ENCODE data around the gene ADH1B. TPM values are rescaled to one million over a fixed set of nuclear protein-coding genes. Genes with fewer than 3 reads are reported as not detected.

The ADH1B gene
- total and polyA plus RNA-seq, 2 experiments from 2014 or later, result not detected

DNA sequence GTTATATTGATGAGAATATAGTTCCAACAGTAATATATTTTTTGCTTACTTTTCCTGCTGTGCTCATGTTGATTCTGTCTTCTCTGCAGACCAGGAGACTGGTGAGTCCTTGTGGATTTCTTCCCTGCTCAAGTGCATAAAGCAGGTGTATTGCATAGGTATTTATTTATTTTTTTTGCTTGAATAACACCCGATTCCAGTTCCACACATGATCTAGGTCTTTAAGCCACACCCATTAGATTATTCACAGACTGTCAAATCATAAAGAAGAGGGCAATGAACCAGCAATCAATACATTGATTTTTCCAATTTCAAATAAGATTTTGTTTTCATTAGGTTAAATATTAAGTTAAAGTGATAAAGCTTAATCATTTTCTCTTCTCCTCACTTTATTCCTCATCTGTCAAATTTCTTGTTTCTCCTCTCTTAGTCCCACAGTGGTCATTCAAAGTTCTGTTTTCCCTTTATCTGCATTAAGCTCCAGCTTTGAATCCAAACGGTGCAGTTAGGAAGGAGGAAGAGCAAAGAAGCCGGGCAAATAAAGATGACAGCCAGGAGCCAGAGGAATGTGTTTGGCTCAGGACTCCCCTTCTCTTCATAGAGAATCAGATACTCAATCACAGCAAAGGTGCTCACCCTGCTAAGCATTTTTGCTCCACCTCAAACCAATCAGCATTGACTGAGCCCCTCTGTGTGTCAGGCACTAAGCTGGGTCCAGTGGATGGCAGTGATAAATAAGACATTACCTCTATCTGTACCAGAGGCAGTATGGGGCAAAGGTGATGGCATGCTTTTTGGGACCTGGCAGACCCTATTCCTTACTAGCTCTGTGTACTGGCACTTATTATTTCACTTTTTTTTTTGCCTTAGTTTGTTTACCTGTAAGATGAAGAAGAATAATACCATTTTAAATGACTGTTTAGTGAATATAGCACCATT is 30.1 kb downstream of the ADH1B start, which contains the start of gene ADH1A:
ADH1A (minus strand) TSS at position 138 of the 939 bp plus-strand sequence; CDS start at position 67, 71 bp downstream.
- no peaks in the 10 kb centered on the region for H3K4me1 Mint-ChIP-seq
- H3K27ac Mint-ChIP-seq, result no peak within 1 kb of the TSS
- H3K27me3 Mint-ChIP-seq (ENCODE audit: insufficient read depth, low read depth, poor library complexity), result peaks cover 1% of the 10 kb centered on the region
- ATAC-seq (no peak), DNase-seq (ENCODE audit: low spot score) (no peak)
- Histone ChIP-seq H2AFZ (no peak within 1 kb of the TSS), H3K79me2 (replicated peaks; ENCODE audit: insufficient read depth) (no peaks in the 10 kb centered on the region), H3K9me2 (ENCODE audit: insufficient read depth) (peaks cover 12% of the 10 kb centered on the region), H4K20me1 (replicated peaks; ENCODE audit: insufficient read depth) (no peaks in the 10 kb centered on the region), H3K27ac (ENCODE audit: low read depth) (no peak within 1 kb of the TSS), H3K4me3 (no peak within 1 kb of the TSS), H3K27me3 (ENCODE audit: insufficient read depth) (no peaks in the 10 kb centered on the region), H3F3A (replicated peaks; ENCODE audit: low read depth) (no peaks in the 10 kb centered on the region), H3K4me1 (ENCODE audit: insufficient read depth) (no peaks in the 10 kb centered on the region), H3K4me2 (no peak within 1 kb of the TSS), H3K36me3 (ENCODE audit: insufficient read depth) (no peaks in the 10 kb centered on the region)
- TF ChIP-seq ZNF114 (CRISPR knock-in tag; IDR thresholded peaks at IDR 0.05) (no peak), CREB1 (CRISPR knock-in tag; IDR thresholded peaks at IDR 0.05; ENCODE audit: low read depth) (no peak), EZH2phosphoT487 (IDR thresholded peaks at IDR 0.05; ENCODE audit: unreplicated experiment) (no peak), EZH2 (IDR thresholded peaks at IDR 0.05; ENCODE audit: low read depth, unreplicated experiment) (no peak), POLR2AphosphoS5 (IDR thresholded peaks at IDR 0.05; ENCODE audit: low read depth) (no peak), ZNF331 (CRISPR knock-in tag; IDR thresholded peaks at IDR 0.05; ENCODE audit: low read depth) (no peak), STAT1 (IDR thresholded peaks at IDR 0.05; ENCODE audit: unreplicated experiment) (no peak), NANOG (IDR thresholded peaks at IDR 0.05; ENCODE audit: borderline replicate concordance) (no peak), JUNB (IDR thresholded peaks at IDR 0.05; ENCODE audit: unreplicated experiment) (no peak)
- TF ChIP-seq, protein P1, sequence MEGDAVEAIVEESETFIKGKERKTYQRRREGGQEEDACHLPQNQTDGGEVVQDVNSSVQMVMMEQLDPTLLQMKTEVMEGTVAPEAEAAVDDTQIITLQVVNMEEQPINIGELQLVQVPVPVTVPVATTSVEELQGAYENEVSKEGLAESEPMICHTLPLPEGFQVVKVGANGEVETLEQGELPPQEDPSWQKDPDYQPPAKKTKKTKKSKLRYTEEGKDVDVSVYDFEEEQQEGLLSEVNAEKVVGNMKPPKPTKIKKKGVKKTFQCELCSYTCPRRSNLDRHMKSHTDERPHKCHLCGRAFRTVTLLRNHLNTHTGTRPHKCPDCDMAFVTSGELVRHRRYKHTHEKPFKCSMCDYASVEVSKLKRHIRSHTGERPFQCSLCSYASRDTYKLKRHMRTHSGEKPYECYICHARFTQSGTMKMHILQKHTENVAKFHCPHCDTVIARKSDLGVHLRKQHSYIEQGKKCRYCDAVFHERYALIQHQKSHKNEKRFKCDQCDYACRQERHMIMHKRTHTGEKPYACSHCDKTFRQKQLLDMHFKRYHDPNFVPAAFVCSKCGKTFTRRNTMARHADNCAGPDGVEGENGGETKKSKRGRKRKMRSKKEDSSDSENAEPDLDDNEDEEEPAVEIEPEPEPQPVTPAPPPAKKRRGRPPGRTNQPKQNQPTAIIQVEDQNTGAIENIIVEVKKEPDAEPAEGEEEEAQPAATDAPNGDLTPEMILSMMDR (conservative IDR thresholded peaks at IDR 0.05; ENCODE audit: low read depth in 2 of 2), result no peak
- TF ChIP-seq, protein P2, sequence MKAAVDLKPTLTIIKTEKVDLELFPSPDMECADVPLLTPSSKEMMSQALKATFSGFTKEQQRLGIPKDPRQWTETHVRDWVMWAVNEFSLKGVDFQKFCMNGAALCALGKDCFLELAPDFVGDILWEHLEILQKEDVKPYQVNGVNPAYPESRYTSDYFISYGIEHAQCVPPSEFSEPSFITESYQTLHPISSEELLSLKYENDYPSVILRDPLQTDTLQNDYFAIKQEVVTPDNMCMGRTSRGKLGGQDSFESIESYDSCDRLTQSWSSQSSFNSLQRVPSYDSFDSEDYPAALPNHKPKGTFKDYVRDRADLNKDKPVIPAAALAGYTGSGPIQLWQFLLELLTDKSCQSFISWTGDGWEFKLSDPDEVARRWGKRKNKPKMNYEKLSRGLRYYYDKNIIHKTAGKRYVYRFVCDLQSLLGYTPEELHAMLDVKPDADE (IDR thresholded peaks at IDR 0.05), result no peak
- TF ChIP-seq, protein P3, sequence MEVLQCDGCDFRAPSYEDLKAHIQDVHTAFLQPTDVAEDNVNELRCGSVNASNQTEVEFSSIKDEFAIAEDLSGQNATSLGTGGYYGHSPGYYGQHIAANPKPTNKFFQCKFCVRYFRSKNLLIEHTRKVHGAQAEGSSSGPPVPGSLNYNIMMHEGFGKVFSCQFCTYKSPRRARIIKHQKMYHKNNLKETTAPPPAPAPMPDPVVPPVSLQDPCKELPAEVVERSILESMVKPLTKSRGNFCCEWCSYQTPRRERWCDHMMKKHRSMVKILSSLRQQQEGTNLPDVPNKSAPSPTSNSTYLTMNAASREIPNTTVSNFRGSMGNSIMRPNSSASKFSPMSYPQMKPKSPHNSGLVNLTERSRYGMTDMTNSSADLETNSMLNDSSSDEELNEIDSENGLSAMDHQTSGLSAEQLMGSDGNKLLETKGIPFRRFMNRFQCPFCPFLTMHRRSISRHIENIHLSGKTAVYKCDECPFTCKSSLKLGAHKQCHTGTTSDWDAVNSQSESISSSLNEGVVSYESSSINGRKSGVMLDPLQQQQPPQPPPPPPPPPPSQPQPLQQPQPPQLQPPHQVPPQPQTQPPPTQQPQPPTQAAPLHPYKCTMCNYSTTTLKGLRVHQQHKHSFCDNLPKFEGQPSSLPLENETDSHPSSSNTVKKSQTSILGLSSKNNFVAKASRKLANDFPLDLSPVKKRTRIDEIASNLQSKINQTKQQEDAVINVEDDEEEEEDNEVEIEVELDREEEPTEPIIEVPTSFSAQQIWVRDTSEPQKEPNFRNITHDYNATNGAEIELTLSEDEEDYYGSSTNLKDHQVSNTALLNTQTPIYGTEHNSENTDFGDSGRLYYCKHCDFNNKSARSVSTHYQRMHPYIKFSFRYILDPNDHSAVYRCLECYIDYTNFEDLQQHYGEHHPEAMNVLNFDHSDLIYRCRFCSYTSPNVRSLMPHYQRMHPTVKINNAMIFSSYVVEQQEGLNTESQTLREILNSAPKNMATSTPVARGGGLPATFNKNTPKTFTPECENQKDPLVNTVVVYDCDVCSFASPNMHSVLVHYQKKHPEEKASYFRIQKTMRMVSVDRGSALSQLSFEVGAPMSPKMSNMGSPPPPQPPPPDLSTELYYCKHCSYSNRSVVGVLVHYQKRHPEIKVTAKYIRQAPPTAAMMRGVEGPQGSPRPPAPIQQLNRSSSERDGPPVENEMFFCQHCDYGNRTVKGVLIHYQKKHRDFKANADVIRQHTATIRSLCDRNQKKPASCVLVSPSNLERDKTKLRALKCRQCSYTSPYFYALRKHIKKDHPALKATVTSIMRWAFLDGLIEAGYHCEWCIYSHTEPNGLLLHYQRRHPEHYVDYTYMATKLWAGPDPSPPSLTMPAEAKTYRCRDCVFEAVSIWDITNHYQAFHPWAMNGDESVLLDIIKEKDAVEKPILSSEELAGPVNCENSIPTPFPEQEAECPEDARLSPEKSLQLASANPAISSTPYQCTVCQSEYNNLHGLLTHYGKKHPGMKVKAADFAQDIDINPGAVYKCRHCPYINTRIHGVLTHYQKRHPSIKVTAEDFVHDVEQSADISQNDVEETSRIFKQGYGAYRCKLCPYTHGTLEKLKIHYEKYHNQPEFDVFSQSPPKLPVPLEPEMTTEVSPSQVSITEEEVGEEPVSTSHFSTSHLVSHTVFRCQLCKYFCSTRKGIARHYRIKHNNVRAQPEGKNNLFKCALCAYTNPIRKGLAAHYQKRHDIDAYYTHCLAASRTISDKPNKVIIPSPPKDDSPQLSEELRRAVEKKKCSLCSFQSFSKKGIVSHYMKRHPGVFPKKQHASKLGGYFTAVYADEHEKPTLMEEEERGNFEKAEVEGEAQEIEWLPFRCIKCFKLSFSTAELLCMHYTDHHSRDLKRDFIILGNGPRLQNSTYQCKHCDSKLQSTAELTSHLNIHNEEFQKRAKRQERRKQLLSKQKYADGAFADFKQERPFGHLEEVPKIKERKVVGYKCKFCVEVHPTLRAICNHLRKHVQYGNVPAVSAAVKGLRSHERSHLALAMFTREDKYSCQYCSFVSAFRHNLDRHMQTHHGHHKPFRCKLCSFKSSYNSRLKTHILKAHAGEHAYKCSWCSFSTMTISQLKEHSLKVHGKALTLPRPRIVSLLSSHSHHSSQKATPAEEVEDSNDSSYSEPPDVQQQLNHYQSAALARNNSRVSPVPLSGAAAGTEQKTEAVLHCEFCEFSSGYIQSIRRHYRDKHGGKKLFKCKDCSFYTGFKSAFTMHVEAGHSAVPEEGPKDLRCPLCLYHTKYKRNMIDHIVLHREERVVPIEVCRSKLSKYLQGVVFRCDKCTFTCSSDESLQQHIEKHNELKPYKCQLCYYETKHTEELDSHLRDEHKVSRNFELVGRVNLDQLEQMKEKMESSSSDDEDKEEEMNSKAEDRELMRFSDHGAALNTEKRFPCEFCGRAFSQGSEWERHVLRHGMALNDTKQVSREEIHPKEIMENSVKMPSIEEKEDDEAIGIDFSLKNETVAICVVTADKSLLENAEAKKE (CRISPR knock-in tag; IDR thresholded peaks at IDR 0.05), result no peak
- TF ChIP-seq, protein P4, sequence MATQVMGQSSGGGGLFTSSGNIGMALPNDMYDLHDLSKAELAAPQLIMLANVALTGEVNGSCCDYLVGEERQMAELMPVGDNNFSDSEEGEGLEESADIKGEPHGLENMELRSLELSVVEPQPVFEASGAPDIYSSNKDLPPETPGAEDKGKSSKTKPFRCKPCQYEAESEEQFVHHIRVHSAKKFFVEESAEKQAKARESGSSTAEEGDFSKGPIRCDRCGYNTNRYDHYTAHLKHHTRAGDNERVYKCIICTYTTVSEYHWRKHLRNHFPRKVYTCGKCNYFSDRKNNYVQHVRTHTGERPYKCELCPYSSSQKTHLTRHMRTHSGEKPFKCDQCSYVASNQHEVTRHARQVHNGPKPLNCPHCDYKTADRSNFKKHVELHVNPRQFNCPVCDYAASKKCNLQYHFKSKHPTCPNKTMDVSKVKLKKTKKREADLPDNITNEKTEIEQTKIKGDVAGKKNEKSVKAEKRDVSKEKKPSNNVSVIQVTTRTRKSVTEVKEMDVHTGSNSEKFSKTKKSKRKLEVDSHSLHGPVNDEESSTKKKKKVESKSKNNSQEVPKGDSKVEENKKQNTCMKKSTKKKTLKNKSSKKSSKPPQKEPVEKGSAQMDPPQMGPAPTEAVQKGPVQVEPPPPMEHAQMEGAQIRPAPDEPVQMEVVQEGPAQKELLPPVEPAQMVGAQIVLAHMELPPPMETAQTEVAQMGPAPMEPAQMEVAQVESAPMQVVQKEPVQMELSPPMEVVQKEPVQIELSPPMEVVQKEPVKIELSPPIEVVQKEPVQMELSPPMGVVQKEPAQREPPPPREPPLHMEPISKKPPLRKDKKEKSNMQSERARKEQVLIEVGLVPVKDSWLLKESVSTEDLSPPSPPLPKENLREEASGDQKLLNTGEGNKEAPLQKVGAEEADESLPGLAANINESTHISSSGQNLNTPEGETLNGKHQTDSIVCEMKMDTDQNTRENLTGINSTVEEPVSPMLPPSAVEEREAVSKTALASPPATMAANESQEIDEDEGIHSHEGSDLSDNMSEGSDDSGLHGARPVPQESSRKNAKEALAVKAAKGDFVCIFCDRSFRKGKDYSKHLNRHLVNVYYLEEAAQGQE (IDR thresholded peaks at IDR 0.05; ENCODE audit: unreplicated experiment), result no peak
- H3K36me3 Mint-ChIP-seq (ENCODE audit: low read depth), result peaks cover 11% of the 10 kb centered on the region; the same call in 1 of the 3 replicates
- peaks cover 16% of the 10 kb centered on the region; the same call in 2 of the 3 replicates for H3K9me3 Mint-ChIP-seq
- no peak within 1 kb of the TSS for H3K4me3 Mint-ChIP-seq

Data from GM23338 (cell line).